GM12878 (cell line): Measurements from ENCODE around the gene AGAP3.

Experiments
- POLR2AphosphoS5 ChIP-seq: IDR thresholded peaks from 2 replicates; pipeline ENCODE4 v1.6.1; 2011; ENCODE audit warnings: mild to moderate bottlenecking, low read length, inconsistent platforms
- SUZ12 ChIP-seq: fragments of 200-600 bp; sonication (generic); IDR thresholded peaks from one replicate; pipeline ENCODE4 v1.6.1; 2018; ENCODE audit warnings: antibody characterized with exemption, mild to moderate bottlenecking; ENCODE audit not compliant: unreplicated experiment

GRCh38 chr7:151056666-151057505 is 29.4 kb upstream of the AGAP3 start:
- TF ChIP-seq POLR2AphosphoS5 = no peak
- no peak for TF ChIP-seq SUZ12
